GM19025 (cell line): ENCODE measurements around the gene ZFHX2.
"Not testable (repeated sequence)": the region's sequence is repeated elsewhere in the genome, so short reads cannot be mapped to it uniquely, and the experiment has no call there.

Source experiments
- ATAC-seq: cut with Tn5 transposase; IDR thresholded peaks from one replicate; pipeline ENCODE4 v1.9.1; 2021; ENCODE audit warnings: mild to moderate bottlenecking, low read depth, moderate library complexity; ENCODE audit not compliant: unreplicated experiment

The ZFHX2 gene

GRCh38 chr14:23544511-23545447, 6.8 kb downstream of the ZFHX2 start:
- no peak for ATAC-seq

GRCh38 chr14:23543403-23543802, 8.2 kb downstream of the ZFHX2 start:
- no peak for ATAC-seq

GRCh38 chr14:23542261-23542660, 9.3 kb downstream of the ZFHX2 start:
- ATAC-seq: no peak

- ATAC-seq: no peak
These were observed 11.5 kb downstream of the ZFHX2 start for GRCh38 chr14:23540141-23540469.

- ATAC-seq: no peak
These were observed 12.1 kb downstream of the ZFHX2 start for GRCh38 chr14:23539248-23540140.

- ATAC-seq: no peak
These were observed 12.8 kb downstream of the ZFHX2 start for GRCh38 chr14:23538785-23539184.

GRCh38 chr14:23538050-23538718, 13.4 kb downstream of the ZFHX2 start:
- no peak for ATAC-seq

- no peak for ATAC-seq
These were observed 14.1 kb downstream of the ZFHX2 start for GRCh38 chr14:23537351-23538049.

- ATAC-seq: not testable (repeated sequence)
These were observed 14.7 kb downstream of the ZFHX2 start for GRCh38 chr14:23536906-23537305.

- ATAC-seq: no peak
These were observed 15.1 kb downstream of the ZFHX2 start for GRCh38 chr14:23536494-23536893.

- no peak for ATAC-seq
These were observed 15.6 kb downstream of the ZFHX2 start for GRCh38 chr14:23535943-23536342.

GRCh38 chr14:23533652-23534435, 17.7 kb downstream of the ZFHX2 start:
- no peak for ATAC-seq

GRCh38 chr14:23532658-23533057, 18.9 kb downstream of the ZFHX2 start:
- no peak for ATAC-seq

- ATAC-seq: no peak
These were observed 20.2 kb downstream of the ZFHX2 start for GRCh38 chr14:23531391-23531790.

GRCh38 chr14:23530375-23531055, 21.1 kb downstream of the ZFHX2 start:
- ATAC-seq: no peak

- no peak for ATAC-seq
These were observed 22.5 kb downstream of the ZFHX2 start for GRCh38 chr14:23529016-23529415.

GRCh38 chr14:23528555-23528954, 23.0 kb downstream of the ZFHX2 start:
- no peak for ATAC-seq

GRCh38 chr14:23525611-23526010, 26.0 kb downstream of the ZFHX2 start:
- ATAC-seq: no peak

- ATAC-seq: no peak
These were observed 26.6 kb downstream of the ZFHX2 start for GRCh38 chr14:23524954-23525353.
